ENCODE data around the gene DHRS3. TPM values are rescaled to one million over a fixed set of nuclear protein-coding genes. Genes with fewer than 3 reads are reported as not detected.

DHRS3 gene
- polyA plus RNA-seq, 1 of the 3 experiments (the other 2 are of a cell fraction): 44.8 TPM

- ChIA-PET CTCF (interaction anchor here (0.9 to 1.7 kb wide), 2 partner anchors 16 to 344 kb away, joined by 3 to 9 read pairs; no protein-coding TSS in a partner anchor), POLR2A (no interaction called here)
- H3F3A ChIP-seq (replicated peaks; ENCODE audit: insufficient read depth): peaks cover 13% of the 10 kb centered on the region
- no peak overlapping the region for H3K4me3 ChIP-seq (ENCODE audit: low read depth in 2 of 2, low read length in 1 of 2)
- no peak overlapping the region for H2AFZ ChIP-seq (ENCODE audit: low read depth)
- 80% methylated on average over 5 of the region's 7 CpGs for WGBS (ENCODE audit: low lambda C conversion rate)
- peak overlapping the region in 1 of 2 experiments; percentile 8; a peak in 1 of 4 replicates for H3K27ac ChIP-seq (ENCODE audit: low read depth in 2 of 2, low read length in 1 of 2)
- TF ChIP-seq GATA2 (CRISPR knock-in tag; IDR thresholded peaks at IDR 0.05): no peak
- no peak for TF ChIP-seq FOXM1 (IDR thresholded peaks at IDR 0.05; ENCODE audit: low read depth)
- no peak for TF ChIP-seq TAF1 (IDR thresholded peaks at IDR 0.05; ENCODE audit: borderline replicate concordance, low read depth, low read length)
- TF ChIP-seq RAD21 (IDR thresholded peaks at IDR 0.05; ENCODE audit: low read length): no peak
- TF ChIP-seq JUND (IDR thresholded peaks at IDR 0.05): no peak
- no peak for TF ChIP-seq NRF1 (IDR thresholded peaks at IDR 0.05; ENCODE audit: low read depth, low read length)
- no peaks in the 10 kb centered on the region for H3K36me3 ChIP-seq (replicated peaks in 1 of 2; ENCODE audit: control insufficient read depth in 1 of 2, insufficient read depth in 2 of 2, low read length in 1 of 2)
- H3K4me1 ChIP-seq (ENCODE audit: control insufficient read depth in 1 of 2, insufficient read depth in 2 of 2, low read depth in 1 of 2, low read length in 1 of 2): peaks cover 39 to 77% of the 10 kb centered on the region in 2 experiments
- no peak overlapping the region for H3K4me2 ChIP-seq
- no peaks in the 10 kb centered on the region for H3K79me2 ChIP-seq (ENCODE audit: insufficient read depth)
- no peaks in the 10 kb centered on the region for H3K9me3 ChIP-seq
- no peaks in the 10 kb centered on the region for H4K20me1 ChIP-seq (ENCODE audit: insufficient read depth)
- DNase-seq: no peak
- no peaks in the 10 kb centered on the region for H3K27me3 ChIP-seq (ENCODE audit: insufficient read depth)
- H3K9me2 ChIP-seq: no peaks in the 10 kb centered on the region
- H3K9ac ChIP-seq: no peak overlapping the region
Observed at GRCh38 chr1:12600335-12600734, 17.7 kb downstream of the DHRS3 start.

GRCh38 chr1:12599657-12600056, 18.4 kb downstream of the DHRS3 start:
- Histone ChIP-seq H3K9ac (no peak overlapping the region), H2AFZ (ENCODE audit: low read depth) (no peak overlapping the region), H3K9me2 (no peaks in the 10 kb centered on the region), H4K20me1 (ENCODE audit: insufficient read depth) (no peaks in the 10 kb centered on the region), H3K27ac (ENCODE audit: low read depth in 2 of 2, low read length in 1 of 2) (no peak overlapping the region; a peak in 1 of 4 replicates), H3F3A (replicated peaks; ENCODE audit: insufficient read depth) (peaks cover 13% of the 10 kb centered on the region), H3K79me2 (ENCODE audit: insufficient read depth) (no peaks in the 10 kb centered on the region), H3K36me3 (replicated peaks in 1 of 2; ENCODE audit: control insufficient read depth in 1 of 2, insufficient read depth in 2 of 2, low read length in 1 of 2) (no peaks in the 10 kb centered on the region), H3K4me2 (no peak overlapping the region), H3K4me3 (ENCODE audit: low read depth in 2 of 2, low read length in 1 of 2) (no peak overlapping the region), H3K9me3 (no peaks in the 10 kb centered on the region), H3K27me3 (ENCODE audit: insufficient read depth) (no peaks in the 10 kb centered on the region), H3K4me1 (ENCODE audit: control insufficient read depth in 1 of 2, insufficient read depth in 2 of 2, low read depth in 1 of 2, low read length in 1 of 2) (peaks cover 42 to 79% of the 10 kb centered on the region in 2 experiments)
- POLR2A ChIA-PET: no interaction called here
- CTCF ChIA-PET: interaction anchor here (1.1 kb wide), 1 partner anchor 19 kb away, joined by 3 read pairs; no protein-coding TSS in a partner anchor
- WGBS (ENCODE audit: low lambda C conversion rate): 83% methylated on average over 4 of the region's 5 CpGs
- DNase-seq: no peak
- TF ChIP-seq FOXM1 (IDR thresholded peaks at IDR 0.05; ENCODE audit: low read depth) (no peak), MXI1 (IDR thresholded peaks at IDR 0.05; ENCODE audit: low read depth, low read length) (no peak), TEAD4 (IDR thresholded peaks at IDR 0.05; ENCODE audit: borderline replicate concordance, insufficient read depth) (no peak), EZH2phosphoT487 (IDR thresholded peaks at IDR 0.05; ENCODE audit: borderline replicate concordance, low read depth) (no peak), SIN3A (IDR thresholded peaks at IDR 0.05; ENCODE audit: borderline replicate concordance, low read depth, low read length) (no peak), ELF1 (IDR thresholded peaks at IDR 0.05) (no peak), EP300 (IDR thresholded peaks at IDR 0.05; ENCODE audit: borderline replicate concordance in 1 of 2, low read depth in 1 of 2, low read length in 1 of 2) (no peak), GABPA (IDR thresholded peaks at IDR 0.05; ENCODE audit: low read depth) (no peak), FOXJ3 (CRISPR knock-in tag; IDR thresholded peaks at IDR 0.05) (no peak), CTCF (IDR thresholded peaks at IDR 0.05) (no peak), MAX (IDR thresholded peaks at IDR 0.05; ENCODE audit: low read depth) (no peak), YY1 (IDR thresholded peaks at IDR 0.05; ENCODE audit: low read depth) (no peak), IRF3 (IDR thresholded peaks at IDR 0.05; ENCODE audit: low read depth, low read length) (no peak), SMC3 (IDR thresholded peaks at IDR 0.05; ENCODE audit: low read depth, low read length) (no peak), RXRA (IDR thresholded peaks at IDR 0.05; ENCODE audit: borderline replicate concordance, low read depth) (no peak), REST (IDR thresholded peaks at IDR 0.05; ENCODE audit: low read depth, low read length) (no peak), PBX3 (IDR thresholded peaks at IDR 0.05) (no peak)
